GM21786 (cell line): ENCODE results near the gene PLCXD3.

Experiments used
- ATAC-seq: cut with Tn5 transposase; IDR thresholded peaks from one replicate; pipeline ENCODE4 v1.9.1; 2021; ENCODE audit not compliant: unreplicated experiment

Gene PLCXD3

GRCh38 chr5:41415242-41415641 is 95.2 kb downstream of the PLCXD3 start:
- ATAC-seq = no peak

DNA sequence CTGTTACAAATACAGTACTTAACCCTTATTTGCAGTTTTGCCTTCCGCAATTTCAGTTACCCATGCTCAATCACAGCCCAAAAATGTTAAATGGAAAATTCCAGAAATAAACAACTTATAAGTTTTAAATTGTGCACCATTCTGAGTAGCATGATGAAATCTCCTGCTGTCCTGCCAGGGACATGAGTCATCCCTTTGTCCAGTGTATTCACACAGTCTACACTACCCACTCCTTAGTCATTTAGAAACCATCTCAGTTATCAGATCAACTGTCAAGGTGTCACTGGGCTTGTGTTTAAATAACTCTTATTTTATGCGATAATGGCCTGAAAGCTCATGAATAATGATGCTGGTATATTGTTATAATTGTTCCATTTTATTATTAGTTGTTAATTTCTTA is 95.8 kb downstream of the PLCXD3 start:
- no peak for ATAC-seq

DNA sequence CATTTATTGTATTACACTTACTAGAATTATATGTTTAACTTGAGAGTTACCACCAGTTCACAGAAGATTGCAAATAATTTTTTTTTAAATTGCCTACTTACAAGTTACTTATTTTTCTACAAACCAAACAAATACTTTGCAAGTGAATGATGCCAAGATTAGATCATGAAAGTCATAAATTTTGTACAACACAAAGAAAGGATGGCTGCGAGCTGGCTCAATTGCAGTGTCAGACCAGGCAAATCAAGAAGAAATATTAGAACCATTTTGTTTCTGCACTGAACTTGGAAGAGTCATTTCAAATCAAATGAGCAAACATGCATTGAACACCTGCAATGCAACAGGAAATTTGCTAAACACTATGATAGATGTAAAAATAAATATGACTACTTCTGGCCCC is 97.3 kb downstream of the PLCXD3 start:
- ATAC-seq = no peak

DNA sequence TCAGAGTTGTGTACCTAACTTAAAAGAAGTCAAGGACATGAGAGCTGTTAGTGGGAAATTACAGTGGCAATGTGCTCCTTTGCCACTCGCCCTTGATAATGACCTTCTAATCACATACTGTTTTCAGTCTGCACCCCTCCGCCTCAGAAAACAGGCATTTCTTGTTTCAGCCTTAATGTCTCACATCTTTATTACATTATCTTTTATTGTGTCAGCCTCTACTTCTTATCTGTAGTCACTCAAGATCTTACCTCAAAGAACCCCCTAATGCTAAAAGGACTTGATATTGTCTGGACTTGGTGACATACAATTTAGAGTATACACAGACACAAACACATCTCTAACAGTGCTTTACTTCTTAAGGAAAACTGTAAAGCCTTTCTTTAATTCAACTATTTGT is 97.9 kb downstream of the PLCXD3 start:
- ATAC-seq = no peak

DNA sequence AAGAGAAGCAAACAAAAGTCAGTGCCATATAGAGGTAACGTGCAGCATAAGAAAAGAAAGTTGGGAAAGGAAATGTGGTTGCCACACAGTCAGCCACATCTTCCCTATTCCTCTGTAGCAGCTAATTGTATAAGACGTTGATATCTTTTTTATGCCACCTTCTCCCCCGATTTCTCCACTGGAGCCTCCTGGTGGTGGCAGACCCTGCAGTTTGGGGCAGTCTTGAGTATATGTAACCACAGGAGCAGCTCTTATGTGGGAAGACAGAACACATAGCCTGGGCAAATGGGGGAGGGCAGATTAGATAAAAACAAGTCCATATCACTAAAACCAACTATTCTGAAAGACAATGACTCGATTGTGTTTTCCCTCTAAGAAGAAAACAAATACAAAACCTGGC is 99.7 kb downstream of the PLCXD3 start:
- ATAC-seq = no peak

DNA sequence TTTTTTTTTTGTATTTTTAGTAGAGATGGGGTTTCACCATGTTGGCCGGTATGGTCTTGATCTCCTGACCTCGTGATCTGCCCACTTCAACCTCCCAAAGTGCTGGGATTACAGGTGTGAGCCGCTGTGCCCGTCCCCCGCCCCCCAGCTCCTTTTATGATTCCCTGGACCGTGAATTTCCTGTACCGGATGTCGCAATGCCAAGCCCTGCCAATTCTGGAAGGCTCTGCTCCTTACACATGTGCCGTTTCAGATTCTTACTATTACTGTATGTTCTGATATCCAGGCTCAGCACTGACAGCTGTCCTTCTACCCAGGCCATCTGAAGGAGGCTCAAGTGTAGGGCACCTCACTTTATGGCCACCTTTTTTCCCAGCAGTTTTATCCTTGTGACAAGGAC is 100.1 kb downstream of the PLCXD3 start:
- ATAC-seq = no peak

DNA sequence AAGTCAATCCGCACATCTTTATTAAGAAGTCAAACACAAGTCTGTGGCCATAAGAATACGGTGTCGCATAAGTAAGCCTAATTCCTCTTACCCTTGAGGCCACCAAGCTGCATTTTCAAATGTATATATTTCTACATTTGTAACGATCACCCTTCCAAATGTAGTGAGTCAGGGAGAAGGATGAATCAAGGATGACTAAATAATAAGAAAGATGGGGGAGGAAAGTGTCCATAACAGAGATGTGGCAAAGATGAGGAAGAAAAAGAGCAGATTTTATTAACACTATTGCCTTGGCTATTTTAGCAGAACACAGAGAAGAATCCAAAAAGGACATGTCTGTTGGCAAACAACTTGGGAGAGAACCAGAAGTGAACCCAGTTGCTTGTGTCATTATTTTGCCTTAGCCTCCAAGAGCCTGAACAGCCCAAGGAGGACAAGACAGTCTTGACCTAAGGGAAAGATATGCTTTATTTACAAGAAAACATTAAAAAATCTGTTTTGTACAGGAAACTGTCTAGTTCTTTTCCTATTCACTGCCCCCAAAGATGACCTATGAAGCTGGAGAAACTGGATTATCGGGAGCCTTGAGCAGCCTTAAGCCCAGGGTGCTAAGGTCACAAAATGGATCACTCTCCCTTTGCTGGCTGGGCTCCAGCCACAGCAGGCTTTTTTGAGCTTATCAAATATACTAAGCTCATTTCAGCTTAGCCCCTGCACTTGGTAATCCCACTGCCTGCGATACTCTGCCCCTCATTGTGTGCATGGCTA is 101.5 kb downstream of the PLCXD3 start:
- no peak for ATAC-seq

- no peak for ATAC-seq
These were observed 103.5 kb downstream of the PLCXD3 start for GRCh38 chr5:41406936-41407335.

DNA sequence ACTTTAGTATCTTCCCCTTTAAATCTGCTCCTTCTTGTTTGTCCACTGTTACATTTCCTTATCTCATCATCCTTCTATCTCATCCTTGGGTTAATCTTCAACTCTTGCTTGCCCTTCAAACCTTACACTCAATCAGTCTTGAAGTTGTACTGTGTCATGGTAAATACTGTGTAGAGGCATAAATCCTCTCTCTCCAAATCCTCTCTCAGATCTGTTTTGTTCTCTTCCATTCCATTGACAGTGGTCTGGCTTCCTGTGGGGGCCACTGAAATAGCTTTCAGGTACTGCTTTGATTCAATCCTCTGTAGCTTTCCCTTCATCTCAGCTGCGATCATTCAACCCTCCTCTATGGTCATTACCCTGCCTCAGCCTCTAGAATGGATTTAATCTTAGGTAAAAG is 104.0 kb downstream of the PLCXD3 start:
- no peak for ATAC-seq

GRCh38 chr5:41404757-41405156 is 105.6 kb downstream of the PLCXD3 start:
- ATAC-seq = no peak

DNA sequence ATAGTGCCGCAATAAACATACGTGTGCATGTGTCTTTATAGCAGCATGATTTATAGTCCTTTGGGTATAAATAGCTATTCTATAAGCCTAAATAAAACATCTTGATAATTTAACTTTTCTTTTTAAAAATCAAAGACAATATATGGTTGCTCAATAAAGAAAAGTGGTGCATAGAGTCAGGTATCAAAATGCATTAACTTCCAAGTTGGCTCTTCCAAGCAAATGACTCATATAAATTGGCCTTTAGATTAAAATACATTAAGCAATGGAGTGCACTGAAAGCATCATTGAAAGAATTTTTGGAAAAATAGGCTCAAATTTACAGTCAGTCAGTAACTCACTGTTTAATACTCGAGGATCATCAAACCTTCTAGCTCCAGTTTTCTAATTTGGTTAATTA is 106.6 kb downstream of the PLCXD3 start:
- no peak for ATAC-seq

GRCh38 chr5:41402845-41403244 is 107.6 kb downstream of the PLCXD3 start:
- ATAC-seq = no peak

GRCh38 chr5:41399839-41400238 is 110.6 kb downstream of the PLCXD3 start:
- no peak for ATAC-seq

GRCh38 chr5:41392016-41392415 is 118.4 kb downstream of the PLCXD3 start:
- no peak for ATAC-seq

GRCh38 chr5:41374631-41375030 is 135.8 kb downstream of the PLCXD3 start:
- no peak for ATAC-seq

DNA sequence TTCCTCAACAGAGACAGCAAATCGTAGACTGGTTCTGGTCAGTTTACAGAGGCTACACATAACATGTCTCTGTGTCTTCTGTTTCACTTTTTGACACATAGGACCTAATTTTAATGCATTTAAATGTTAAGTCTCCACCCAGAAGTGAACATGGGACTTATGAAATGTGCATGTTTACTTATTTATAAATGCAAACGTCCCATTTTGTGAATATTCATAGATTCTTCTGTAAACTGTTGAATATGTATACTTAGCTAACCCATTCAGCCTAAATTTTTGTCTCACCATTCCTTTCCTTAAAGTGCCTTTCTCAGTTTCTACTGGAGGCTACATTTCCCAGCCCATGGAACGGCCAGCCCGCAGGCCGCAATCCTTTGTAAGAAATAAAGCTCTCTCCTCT is 137.2 kb downstream of the PLCXD3 start:
- no peak for ATAC-seq

GRCh38 chr5:41371738-41372137 is 138.7 kb downstream of the PLCXD3 start:
- no peak for ATAC-seq

GRCh38 chr5:41370482-41370881 is 139.9 kb downstream of the PLCXD3 start:
- ATAC-seq = no peak

GRCh38 chr5:41369799-41370198 is 140.6 kb downstream of the PLCXD3 start:
- ATAC-seq = no peak

DNA sequence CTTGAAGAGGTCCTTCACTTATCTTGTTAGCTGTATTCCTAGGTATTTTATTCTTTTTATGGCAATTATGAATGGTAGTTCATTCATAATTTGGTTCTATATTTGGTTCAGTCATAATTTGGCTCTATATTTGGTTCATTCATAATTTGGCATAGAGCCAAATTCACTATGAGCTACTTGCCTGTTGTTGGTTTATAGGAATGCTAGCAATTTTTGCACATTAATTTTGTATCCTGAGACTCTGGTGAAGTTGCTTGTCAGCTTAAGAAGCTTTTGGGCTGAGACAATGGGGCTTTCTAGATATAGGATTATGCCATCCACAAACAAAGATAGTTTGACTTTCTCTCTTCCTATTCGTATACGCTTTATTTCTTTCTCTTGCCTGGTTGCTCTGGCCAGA is 142.2 kb downstream of the PLCXD3 start:
- ATAC-seq = no peak

DNA sequence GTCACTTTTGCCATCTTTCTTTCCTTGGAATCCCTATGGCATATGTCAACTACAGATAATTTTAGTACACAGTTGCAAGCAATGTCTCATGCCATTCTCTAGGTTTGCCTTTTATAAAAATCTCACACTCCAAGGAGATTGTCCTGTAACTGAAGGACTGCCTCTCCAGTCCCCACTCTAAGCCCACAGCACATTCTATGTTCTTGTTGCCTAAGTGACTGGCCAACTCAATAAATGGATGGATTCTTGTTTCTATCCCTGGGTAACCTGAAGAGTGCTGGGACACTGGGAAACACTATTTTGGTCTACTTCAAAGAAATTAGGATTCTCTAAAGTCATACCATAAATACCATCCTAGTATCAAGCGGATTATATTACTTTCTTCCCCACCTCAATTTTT is 145.0 kb downstream of the PLCXD3 start:
- no peak for ATAC-seq

DNA sequence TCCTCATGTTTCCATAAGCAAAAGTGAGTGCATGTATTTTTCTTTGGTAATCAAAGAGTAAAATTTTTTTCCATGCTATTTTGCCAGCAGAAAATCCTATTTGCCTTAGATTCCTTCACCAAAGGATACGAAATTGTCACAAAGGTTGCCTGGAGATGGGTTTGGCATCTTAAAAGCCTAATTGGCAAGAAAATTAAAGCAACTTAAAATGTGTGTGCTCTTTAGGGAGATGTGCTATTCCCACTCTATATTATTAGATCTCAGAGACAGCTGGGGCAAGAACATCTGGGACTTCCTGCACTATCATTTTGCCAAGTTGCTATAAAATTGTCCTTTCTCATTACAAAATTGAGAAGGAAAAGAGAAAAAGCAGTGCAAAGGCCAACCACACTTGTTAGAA is 146.1 kb downstream of the PLCXD3 start:
- ATAC-seq = no peak

GRCh38 chr5:41363343-41363986 is 146.9 kb downstream of the PLCXD3 start:
- ATAC-seq = no peak
